ENCODE measurements around the gene HOXA11. TPM values are rescaled to one million over a fixed set of nuclear protein-coding genes. Genes with fewer than 3 reads are reported as not detected.

HOXA11 gene
- total RNA-seq (2022; extraction: Qiagen RNA extraction; ENCODE audit: low read depth): 0.33 to 0.90 TPM (median 0.61 TPM) in 5 replicates

DNA sequence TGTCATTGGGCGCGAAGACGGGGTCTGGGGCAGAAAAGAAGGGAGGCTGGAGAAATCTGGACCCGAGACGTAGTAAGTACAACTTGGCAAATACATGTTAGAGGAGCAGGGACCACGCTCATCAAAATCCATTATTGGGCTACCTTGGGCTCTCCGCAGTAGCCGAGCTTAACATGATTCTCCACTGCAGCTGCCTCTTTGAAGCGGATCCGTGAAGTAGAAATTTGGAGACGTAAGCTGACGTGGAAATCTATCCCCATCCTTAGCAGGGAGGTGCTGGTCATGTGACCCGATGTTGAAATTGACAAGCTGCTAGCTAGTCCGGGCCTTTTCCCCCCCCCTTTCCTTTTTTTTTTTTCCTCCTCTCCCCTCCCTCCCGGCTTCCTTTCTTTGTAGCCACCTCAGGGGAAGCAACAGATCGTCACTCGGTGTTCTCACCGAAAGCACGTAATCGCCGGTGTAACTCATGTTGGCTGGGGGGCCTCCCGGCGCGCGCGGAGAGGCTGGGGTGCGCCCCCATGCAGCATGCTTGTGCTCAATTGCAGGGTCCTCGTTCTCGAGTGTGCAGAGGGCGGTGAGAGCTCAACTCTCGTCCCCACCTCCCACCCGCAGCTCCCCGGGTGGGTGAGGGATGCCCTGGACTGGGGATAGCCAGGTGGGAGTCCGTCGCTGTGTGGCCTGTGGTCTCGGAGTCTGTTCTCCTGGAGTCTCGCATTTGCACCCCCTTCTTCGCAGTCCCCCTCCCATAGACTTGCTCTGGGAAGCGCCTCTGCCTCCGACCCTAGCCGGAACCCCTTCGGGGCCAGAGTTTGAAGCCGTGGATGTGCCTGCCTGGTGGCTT is at the start of gene HOXA11:
Gene HOXA11 (minus strand): TSS at position 220 of the 841 bp plus-strand sequence. CDS start 88 bp downstream, at position 132.

GRCh38 chr7:27199849-27200760 is 15.1 kb upstream of the HOXA11 start, which contains the start of gene HOXA13:
Gene HOXA13 (minus strand): TSS chr7:27200091. CDS start chr7:27200077, 14 bp downstream.

DNA sequence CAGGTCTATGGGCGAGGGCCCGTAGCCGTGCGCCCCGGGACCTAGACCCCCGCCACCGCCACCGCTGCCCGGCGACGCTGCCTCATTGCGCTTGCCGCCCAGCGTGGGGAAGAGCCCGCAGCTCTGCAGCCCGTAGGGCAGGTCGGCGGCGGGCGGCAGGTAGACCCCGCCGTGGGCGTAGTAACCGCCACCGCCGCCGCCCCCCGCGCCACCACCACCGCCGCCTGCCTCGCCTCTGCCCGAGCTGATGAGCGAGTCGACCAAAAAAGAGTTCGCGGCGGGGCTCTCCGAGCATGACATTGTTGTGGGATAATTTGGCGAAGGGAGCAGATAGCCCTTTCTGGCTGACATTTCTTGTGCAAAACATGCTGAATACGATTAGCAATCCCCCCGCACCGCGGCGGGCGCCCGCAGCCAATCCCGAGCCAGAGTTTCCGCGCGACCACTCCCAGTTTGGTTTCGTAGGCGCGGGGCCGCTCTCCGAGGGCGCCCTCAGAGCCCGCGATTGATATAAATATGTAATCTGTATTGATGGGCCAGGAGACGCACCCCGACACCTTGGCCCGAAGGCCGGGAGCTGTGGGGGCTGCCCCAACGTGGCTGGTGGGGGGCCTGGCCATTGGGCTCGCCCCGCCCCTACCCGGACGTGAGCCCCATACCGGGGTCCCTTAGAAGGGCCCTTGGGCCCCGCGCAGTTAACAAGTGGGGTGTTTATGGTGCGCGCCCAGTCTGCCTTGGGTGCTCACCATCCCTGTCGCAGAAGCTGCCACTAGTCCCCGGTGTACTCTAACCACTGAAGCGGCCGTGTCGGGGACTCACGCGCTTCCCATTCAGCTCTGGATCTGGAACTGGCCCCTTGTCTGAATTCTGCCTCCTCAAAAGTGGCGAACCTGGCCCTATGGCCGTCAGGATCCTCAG is 10.8 kb downstream of the HOXA11 start, which contains the start of gene HOXA10:
Gene HOXA10 (minus strand): TSS at position 365 of the 918 bp plus-strand sequence. CDS start 14 bp downstream, at position 351.

GRCh38 chr7:27165089-27165995 is 19.7 kb downstream of the HOXA11 start, which contains the start of gene HOXA9:
Gene HOXA9 (minus strand): TSS chr7:27165537. CDS start chr7:27165457, 80 bp downstream.

DNA sequence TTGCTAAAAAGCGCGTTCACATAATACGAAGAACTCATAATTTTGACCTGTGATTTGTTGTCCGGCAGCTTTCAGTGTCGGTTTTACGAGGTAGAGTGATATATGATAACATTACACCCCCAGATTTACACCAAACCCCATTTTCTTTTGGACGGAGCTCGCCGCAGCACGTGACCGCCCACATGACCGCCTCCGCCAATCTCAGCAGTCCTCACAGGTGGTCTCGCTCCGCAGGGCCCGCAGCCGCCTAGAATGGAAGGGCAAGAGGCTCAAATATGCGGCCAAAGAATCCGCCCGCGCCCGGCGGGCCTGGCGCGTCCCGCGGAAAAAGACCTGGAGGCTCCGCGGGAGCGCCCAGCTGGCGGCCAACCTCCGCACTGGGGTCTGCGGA is 28.5 kb downstream of the HOXA11 start, which contains the start of gene HOXA7:
Gene HOXA7 (minus strand): TSS at position 168 of the 391 bp plus-strand sequence. CDS start 130 bp downstream, at position 38.

DNA sequence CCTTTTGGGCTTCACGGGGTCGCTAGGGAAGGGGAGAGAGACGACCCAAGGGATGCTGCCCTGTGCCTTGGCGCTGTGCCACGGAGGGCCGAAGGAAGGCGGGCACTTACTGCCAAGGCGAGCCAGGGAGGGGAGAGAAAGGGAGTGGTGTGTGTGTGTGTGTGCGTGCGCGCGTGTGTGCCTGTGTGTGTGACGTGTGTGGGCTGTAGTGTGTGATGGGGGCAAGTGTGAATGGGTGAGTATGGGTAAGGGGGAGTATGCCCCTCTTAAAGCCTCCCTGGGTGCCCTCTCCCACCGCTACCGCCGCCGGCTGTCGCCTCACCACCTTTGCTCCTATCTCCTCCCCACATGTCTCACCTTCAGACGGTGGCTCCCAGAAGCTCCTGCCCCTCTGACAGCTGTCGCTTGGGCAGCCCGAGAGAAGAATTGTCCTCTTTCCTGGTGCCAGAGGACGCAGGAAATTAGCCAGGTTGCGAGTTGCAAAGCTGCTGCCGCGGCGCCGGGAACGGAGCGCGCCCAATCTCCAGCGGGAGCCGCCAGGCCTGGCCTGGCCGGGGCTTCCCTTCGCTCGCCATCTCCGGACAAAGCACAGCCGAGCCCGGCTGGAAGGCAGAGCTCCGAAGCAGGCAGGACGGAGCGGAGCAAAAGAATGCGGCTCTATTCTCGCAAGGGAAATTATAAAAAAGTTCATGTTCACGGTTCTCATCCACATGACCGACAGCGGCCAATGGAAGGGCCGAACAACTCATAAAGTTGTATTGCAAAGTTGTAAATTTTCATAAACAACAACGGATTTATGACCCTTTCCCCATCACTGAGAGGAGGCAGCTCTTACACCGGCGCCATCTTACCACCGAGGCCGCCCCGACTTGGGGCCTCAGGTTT is 32.9 kb downstream of the HOXA11 start, which contains the start of gene HOXA3:
Gene HOXA3 (minus strand): TSS at position 653 of the 885 bp plus-strand sequence. CDS start 41,943 bp downstream, outside the sequence.

GRCh38 chr7:27147199-27148030 is 37.6 kb downstream of the HOXA11 start, which contains the start of gene HOXA6:
Gene HOXA6 (minus strand): TSS chr7:27147774. CDS start chr7:27147749, 25 bp downstream.

DNA sequence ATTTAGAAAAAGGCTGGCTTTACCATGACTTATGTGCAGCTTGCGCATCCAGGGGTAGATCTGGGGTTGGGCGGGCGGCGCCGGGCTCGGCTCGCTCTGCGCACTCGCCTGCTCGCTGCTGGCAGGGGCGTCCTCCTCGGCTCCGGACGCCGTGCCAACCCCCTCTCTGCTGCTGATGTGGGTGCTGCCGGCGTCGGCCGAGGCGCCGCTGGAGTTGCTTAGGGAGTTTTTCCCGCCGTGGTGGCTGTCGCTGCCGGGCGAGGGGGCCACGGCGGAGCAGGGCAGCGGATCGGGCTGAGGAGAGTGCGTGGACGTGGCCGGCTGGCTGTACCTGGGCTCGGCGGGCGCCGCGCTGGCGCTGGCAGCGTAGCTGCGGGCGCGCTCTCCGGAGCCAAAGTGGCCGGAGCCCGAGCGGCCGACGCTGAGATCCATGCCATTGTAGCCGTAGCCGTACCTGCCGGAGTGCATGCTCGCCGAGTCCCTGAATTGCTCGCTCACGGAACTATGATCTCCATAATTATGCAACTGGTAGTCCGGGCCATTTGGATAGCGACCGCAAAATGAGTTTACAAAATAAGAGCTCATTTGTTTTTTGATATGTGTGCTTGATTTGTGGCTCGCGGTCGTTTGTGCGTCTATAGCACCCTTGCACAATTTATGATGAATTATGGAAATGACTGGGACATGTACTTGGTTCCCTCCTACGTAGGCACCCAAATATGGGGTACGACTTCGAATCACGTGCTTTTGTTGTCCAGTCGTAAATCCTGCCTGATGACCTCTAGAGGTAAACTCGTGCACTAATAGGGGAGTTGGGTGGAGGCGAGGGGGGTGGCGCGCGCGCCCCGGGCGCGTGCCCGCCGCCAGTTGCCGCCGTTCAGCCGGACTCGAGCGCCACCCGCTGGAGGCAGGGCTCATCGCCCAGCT is 41.7 kb downstream of the HOXA11 start, which contains the start of gene HOXA5:
Gene HOXA5 (minus strand): TSS at position 659 of the 927 bp plus-strand sequence. CDS start 74 bp downstream, at position 585.

Other genes starting within 250 kb of the HOXA11 start
- gene HOXA1, start 89.2 kb downstream of the HOXA11 start, total RNA-seq (2022; extraction: Qiagen RNA extraction; ENCODE audit: low read depth): 2.7 to 4.7 TPM (median 3.8 TPM) in 5 replicates
- gene HOXA2, start 82.5 kb downstream of the HOXA11 start, total RNA-seq (2022; extraction: Qiagen RNA extraction; ENCODE audit: low read depth): 0.69 to 1.5 TPM (median 0.94 TPM) in 5 replicates
- 1.5 to 2.6 TPM (median 2.2 TPM) in 5 replicates for gene HOXA4, start 54.5 kb downstream of the HOXA11 start, total RNA-seq (2022; extraction: Qiagen RNA extraction; ENCODE audit: low read depth)
- 3.2 to 7.3 TPM (median 5.8 TPM) in 5 replicates for gene HOXA5, start 41.6 kb downstream of the HOXA11 start, total RNA-seq (2022; extraction: Qiagen RNA extraction; ENCODE audit: low read depth)
- 1.0 to 2.6 TPM (median 1.9 TPM) in 5 replicates for gene HOXA6, start 37.5 kb downstream of the HOXA11 start, total RNA-seq (2022; extraction: Qiagen RNA extraction; ENCODE audit: low read depth)
- 3.8 to 9.6 TPM (median 8.0 TPM) in 5 replicates for gene HOXA3, start 32.6 kb downstream of the HOXA11 start, total RNA-seq (2022; extraction: Qiagen RNA extraction; ENCODE audit: low read depth)
- 4.6 to 6.0 TPM (median 4.7 TPM) in 5 replicates for gene HOXA7, start 28.6 kb downstream of the HOXA11 start, total RNA-seq (2022; extraction: Qiagen RNA extraction; ENCODE audit: low read depth)
- gene HOXA9, start 19.7 kb downstream of the HOXA11 start, total RNA-seq (2022; extraction: Qiagen RNA extraction; ENCODE audit: low read depth): 0.29 to 0.79 TPM (median 0.38 TPM) in 5 replicates
- 7.3 to 8.9 TPM (median 7.7 TPM) in 5 replicates for gene HOXA10, start 10.9 kb downstream of the HOXA11 start, total RNA-seq (2022; extraction: Qiagen RNA extraction; ENCODE audit: low read depth)
- 1.3 to 2.6 TPM (median 2.2 TPM) in 5 replicates for gene HOXA13, start 14.9 kb upstream of the HOXA11 start, total RNA-seq (2022; extraction: Qiagen RNA extraction; ENCODE audit: low read depth)
- 0.14 to 0.19 TPM (median 0.15 TPM) in 3 of 5 replicates, not detected in the others for gene EVX1, start 57.6 kb upstream of the HOXA11 start, total RNA-seq (2022; extraction: Qiagen RNA extraction; ENCODE audit: low read depth)